ENCODE results near the gene TOR1A.

Gene TOR1A

DNA sequence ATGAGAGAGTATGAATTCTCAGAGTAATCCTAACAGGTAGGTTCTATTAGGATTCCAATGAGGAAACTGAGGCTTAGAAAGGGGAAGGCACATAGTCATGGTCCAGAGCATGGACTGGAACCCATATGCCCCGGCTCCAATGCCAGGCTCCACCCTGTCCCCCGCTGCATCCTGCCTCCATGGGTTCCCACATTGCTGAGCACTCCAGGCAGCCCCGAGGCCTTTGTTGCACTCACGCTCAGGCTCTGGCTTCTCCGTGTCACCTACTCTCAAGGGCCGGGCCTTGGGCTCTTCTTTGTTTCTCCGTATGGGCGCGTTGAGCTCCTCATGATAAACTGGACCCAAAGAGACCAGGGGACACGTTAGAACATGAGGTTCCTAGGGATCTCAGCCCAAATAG, 5.0 kb upstream of the TOR1A start:
- POLR2A ChIA-PET, result no interaction called here
- CTCF ChIA-PET, result interaction anchor here (0.7 kb wide), 1 partner anchor 52 kb away, joined by 3 read pairs; no protein-coding TSS in a partner anchor
- TF ChIP-seq ELF4 (IDR thresholded peaks at IDR 0.05) (no peak), L3MBTL2 (conservative IDR thresholded peaks at IDR 0.05) (no peak), LEF1 (IDR thresholded peaks at IDR 0.05; ENCODE audit: borderline replicate concordance) (no peak), FOXA1 (IDR thresholded peaks at IDR 0.05) (no peak), NFRKB (IDR thresholded peaks at IDR 0.05) (no peak), ARNT (IDR thresholded peaks at IDR 0.05) (no peak), ZNF384 (IDR thresholded peaks at IDR 0.05) (no peak), FOXM1 (IDR thresholded peaks at IDR 0.05; ENCODE audit: borderline replicate concordance) (no peak), SP1 (IDR thresholded peaks at IDR 0.05) (no peak), FOXK2 (IDR thresholded peaks at IDR 0.05) (no peak), SUZ12 (IDR thresholded peaks at IDR 0.05) (no peak), TARDBP (IDR thresholded peaks at IDR 0.05) (no peak), CTBP1 (IDR thresholded peaks at IDR 0.05; ENCODE audit: borderline replicate concordance) (no peak), BHLHE40 (IDR thresholded peaks at IDR 0.05; ENCODE audit: borderline replicate concordance) (no peak)
- TF ChIP-seq, protein P1, sequence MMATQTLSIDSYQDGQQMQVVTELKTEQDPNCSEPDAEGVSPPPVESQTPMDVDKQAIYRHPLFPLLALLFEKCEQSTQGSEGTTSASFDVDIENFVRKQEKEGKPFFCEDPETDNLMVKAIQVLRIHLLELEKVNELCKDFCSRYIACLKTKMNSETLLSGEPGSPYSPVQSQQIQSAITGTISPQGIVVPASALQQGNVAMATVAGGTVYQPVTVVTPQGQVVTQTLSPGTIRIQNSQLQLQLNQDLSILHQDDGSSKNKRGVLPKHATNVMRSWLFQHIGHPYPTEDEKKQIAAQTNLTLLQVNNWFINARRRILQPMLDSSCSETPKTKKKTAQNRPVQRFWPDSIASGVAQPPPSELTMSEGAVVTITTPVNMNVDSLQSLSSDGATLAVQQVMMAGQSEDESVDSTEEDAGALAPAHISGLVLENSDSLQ (IDR thresholded peaks at IDR 0.05), result no peak
- DNase-seq (ENCODE audit: extremely low spot score), result no peak

DNA sequence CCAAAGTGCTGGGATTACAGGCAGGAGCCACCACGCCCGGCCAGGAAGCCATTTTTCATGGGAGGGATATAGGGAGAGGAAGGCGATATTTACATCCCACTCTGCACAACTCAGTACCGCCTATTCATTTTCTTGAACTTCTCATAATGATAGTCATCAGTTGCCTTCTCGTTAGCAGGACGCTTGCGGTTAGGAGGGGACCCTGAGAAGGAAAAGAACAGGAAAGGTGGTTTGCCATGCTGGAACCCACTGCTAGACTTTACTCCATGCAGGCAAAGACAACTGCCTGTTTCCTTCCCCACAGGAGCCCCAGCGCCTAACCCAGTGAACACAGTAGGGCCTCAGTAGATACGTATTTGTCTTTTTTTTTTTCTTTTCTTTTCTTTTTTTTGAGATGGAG, 4.1 kb upstream of the TOR1A start:
- TF ChIP-seq ZNF384 (IDR thresholded peaks at IDR 0.05) (no peak), NFRKB (IDR thresholded peaks at IDR 0.05) (no peak)
- DNase-seq (ENCODE audit: extremely low spot score), result no peak
- ChIA-PET CTCF (no interaction called here), POLR2A (no interaction called here)

DNA sequence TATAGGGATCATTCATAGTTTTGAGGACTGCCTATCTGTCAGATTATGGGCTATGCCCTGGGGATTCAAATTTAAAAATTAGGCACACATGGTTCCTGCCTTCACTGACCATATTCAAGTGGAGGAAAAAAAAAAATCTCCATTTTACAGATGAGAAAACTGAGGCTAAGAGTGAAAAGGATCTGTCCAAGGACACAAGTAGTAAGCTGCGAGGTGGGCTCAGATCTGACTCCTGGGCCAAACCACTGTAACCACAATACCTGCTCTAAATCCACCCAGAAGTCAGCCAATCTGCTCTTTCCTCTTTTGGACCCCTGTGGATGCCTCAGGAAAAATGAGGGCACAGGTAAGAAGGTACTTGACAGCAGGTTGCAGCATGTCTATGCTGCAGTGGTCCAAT, 2.8 kb upstream of the TOR1A start:
- ChIA-PET POLR2A (no interaction called here), CTCF (no interaction called here)
- no peak for DNase-seq (ENCODE audit: extremely low spot score)
- TF ChIP-seq L3MBTL2 (conservative IDR thresholded peaks at IDR 0.05) (no peak), ELF4 (IDR thresholded peaks at IDR 0.05) (no peak), LEF1 (IDR thresholded peaks at IDR 0.05; ENCODE audit: borderline replicate concordance) (no peak), FOXA1 (IDR thresholded peaks at IDR 0.05) (no peak), TARDBP (IDR thresholded peaks at IDR 0.05) (no peak), BHLHE40 (IDR thresholded peaks at IDR 0.05; ENCODE audit: borderline replicate concordance) (no peak), HDGF (IDR thresholded peaks at IDR 0.05; ENCODE audit: borderline replicate concordance) (no peak), NFRKB (IDR thresholded peaks at IDR 0.05) (no peak), FOXM1 (IDR thresholded peaks at IDR 0.05; ENCODE audit: borderline replicate concordance) (no peak), CTBP1 (IDR thresholded peaks at IDR 0.05; ENCODE audit: borderline replicate concordance) (no peak), ZNF384 (IDR thresholded peaks at IDR 0.05) (no peak), SP1 (IDR thresholded peaks at IDR 0.05) (no peak)
- TF ChIP-seq, protein P1 (IDR thresholded peaks at IDR 0.05), result no peak

DNA sequence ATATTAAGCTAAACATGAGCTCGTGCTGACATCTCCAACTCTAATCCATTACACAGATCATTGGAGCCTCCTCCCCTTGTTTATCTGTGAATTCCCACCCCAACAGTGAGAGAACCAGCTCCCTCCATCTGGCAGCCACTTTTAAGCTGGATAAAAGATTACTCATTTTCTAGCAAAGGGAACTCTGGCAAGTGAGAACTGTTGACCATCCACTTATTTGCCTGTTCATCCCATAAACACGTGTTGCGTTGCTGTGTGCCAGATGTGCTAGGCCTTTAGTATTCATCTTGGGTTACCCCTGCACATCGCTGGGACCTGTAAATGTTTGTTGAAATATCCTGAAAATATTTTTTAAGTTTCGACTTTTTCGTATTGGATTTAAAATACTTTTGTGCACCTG, 2.4 kb upstream of the TOR1A start:
- ChIA-PET CTCF (no interaction called here), POLR2A (no interaction called here)
- no peak for DNase-seq (ENCODE audit: extremely low spot score)

DNA sequence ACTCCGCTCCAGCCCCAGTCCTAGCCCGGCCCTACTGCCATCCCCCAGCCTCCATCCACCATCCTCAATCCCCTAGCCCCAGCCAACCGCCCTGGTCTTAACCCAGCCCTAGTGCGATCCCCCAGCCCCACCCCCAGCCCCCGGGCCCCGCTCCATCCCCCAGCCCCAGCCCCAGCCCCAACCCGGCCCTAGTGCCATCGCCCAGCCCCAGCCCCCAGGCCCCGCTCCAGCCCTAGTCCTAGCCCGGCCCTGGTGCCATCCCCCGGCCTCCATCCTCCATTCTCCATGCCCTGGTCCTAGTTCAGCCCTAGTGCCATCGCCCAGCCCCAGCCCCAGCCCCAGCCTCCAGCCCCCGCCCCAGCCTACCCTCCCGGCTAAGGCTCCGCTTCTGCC, 398 bp downstream of the TOR1A start:
- TF ChIP-seq, protein P1 (IDR thresholded peaks at IDR 0.05), result no peak
- ChIA-PET CTCF (interaction anchor here (0.8 kb wide), 1 partner anchor 86 kb away, joined by 5 read pairs; no protein-coding TSS in a partner anchor), POLR2A (interaction anchor here (2.6 kb wide), 1 partner anchor 12 kb away, joined by 12 read pairs; the partner anchor contains the start of genes C9orf78 and USP20)
- peak; percentile 22 for DNase-seq (ENCODE audit: extremely low spot score)

More for the DNA sequence above, 2.4 kb upstream of the TOR1A start:
- TF ChIP-seq FOXM1 (IDR thresholded peaks at IDR 0.05; ENCODE audit: borderline replicate concordance), result no peak
- no peak for TF ChIP-seq FOXA1 (IDR thresholded peaks at IDR 0.05)
- TF ChIP-seq SP1 (IDR thresholded peaks at IDR 0.05), result no peak
- TF ChIP-seq L3MBTL2 (conservative IDR thresholded peaks at IDR 0.05), result no peak
- no peak for TF ChIP-seq LEF1 (IDR thresholded peaks at IDR 0.05; ENCODE audit: borderline replicate concordance)
- no peak for TF ChIP-seq ZNF384 (IDR thresholded peaks at IDR 0.05)
- no peak for TF ChIP-seq BHLHE40 (IDR thresholded peaks at IDR 0.05; ENCODE audit: borderline replicate concordance)
- TF ChIP-seq ARNT (IDR thresholded peaks at IDR 0.05), result no peak
- TF ChIP-seq ELF4 (IDR thresholded peaks at IDR 0.05), result no peak
- TF ChIP-seq, protein P1 (IDR thresholded peaks at IDR 0.05), result no peak
- no peak for TF ChIP-seq CTBP1 (IDR thresholded peaks at IDR 0.05; ENCODE audit: borderline replicate concordance)
- no peak for TF ChIP-seq TARDBP (IDR thresholded peaks at IDR 0.05)
- no peak for TF ChIP-seq HDGF (IDR thresholded peaks at IDR 0.05; ENCODE audit: borderline replicate concordance)
- no peak for TF ChIP-seq NFRKB (IDR thresholded peaks at IDR 0.05)
- no peak for TF ChIP-seq SUZ12 (IDR thresholded peaks at IDR 0.05)
- TF ChIP-seq FOXK2 (IDR thresholded peaks at IDR 0.05), result no peak

DNA sequence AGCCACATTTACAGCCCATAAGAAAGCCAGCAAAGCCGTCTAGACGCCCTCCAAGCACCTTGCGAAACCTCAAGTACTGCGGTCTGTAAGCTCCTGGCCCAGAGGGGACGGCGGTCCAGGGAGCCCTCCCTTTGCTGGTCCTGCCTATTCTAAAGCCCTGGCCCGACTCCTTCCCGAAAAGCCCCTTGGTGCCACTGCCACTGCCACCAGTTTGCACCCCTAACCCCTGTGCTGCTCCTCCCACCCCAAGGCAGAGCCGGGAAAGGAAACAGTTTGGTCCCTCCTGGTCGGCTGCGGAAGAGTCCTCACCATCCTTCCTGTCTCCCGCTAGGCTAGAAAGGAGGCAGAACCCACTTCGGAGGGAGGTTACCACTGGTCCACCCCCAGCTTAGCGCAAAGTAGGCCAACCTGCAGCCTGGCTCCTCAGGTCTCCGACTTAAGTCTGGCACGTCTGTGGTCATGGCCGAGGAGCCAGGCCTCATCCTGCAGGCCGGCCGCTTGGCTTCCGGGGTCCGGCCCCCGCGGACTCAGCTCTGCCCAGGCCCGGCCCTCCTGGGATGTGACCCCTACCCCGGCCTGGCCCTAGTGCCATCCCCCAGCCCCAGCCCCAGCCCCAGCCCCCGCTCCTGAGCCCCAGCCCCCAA, 916 bp downstream of the TOR1A start:
- no peak for TF ChIP-seq ELF4 (IDR thresholded peaks at IDR 0.05)
- TF ChIP-seq TARDBP (IDR thresholded peaks at IDR 0.05), result no peak
- TF ChIP-seq, protein P1 (IDR thresholded peaks at IDR 0.05), result no peak
- TF ChIP-seq ZNF384 (IDR thresholded peaks at IDR 0.05), result no peak
- TF ChIP-seq SP1 (IDR thresholded peaks at IDR 0.05), result no peak
- TF ChIP-seq LEF1 (IDR thresholded peaks at IDR 0.05; ENCODE audit: borderline replicate concordance), result no peak
- TF ChIP-seq HDGF (IDR thresholded peaks at IDR 0.05; ENCODE audit: borderline replicate concordance), result no peak
- DNase-seq (ENCODE audit: extremely low spot score), result no peak
- POLR2A ChIA-PET, result interaction anchor here (1.3 to 2.6 kb wide), 2 partner anchors 12 to 198 kb away, joined by 5 to 12 read pairs; partner anchors contain the start of genes C9orf78, NTMT1 and USP20
- CTCF ChIA-PET, result interaction anchor here (0.8 kb wide), 1 partner anchor 85 kb away, joined by 5 read pairs; no protein-coding TSS in a partner anchor
